Psoas muscle (tissue), 8 donors: ENCODE data around the gene GABRR2. TPM values are rescaled to one million over a fixed set of nuclear protein-coding genes. Genes with fewer than 3 reads are reported as not detected.

Experiments used
- ATAC-seq, 4 donors: fragments of 200-7000 bp; cut with Tn5 transposase; one replicate each; pipeline ENCODE4 v1.9.1; 2020; ENCODE audit warnings: moderate library complexity in 3 of 4, mild to moderate bottlenecking in 2 of 4
- DNase-seq, 2 donors: peaks; one replicate each; pipeline ENCODE4 v3.0.0-alpha.2; 2020
- H3K27ac ChIP-seq: fragments of 200-600 bp; one replicate; pipeline ENCODE4 v1.8.0; 2022
- H3K27me3 ChIP-seq, 3 donors: fragments of 200-600 bp in 1 of 3; one replicate each; pipeline versions ENCODE4 v1.6.1 to v1.8.0; 2013 to 2022; ENCODE audit warnings: low read length in 2 of 3, mild to moderate bottlenecking in 2 of 3, moderate library complexity in 1 of 3; ENCODE audit not compliant: insufficient read depth in 3 of 3
- H3K36me3 ChIP-seq, 2 donors: fragments of 200-600 bp in 1 of 2; one replicate each; pipeline versions ENCODE4 v1.6.1 to v1.8.0; 2013 to 2022; ENCODE audit warnings: low read depth in 1 of 2, mild to moderate bottlenecking in 1 of 2, moderate library complexity in 1 of 2; ENCODE audit not compliant: insufficient read depth in 1 of 2
- H3K4me1 ChIP-seq: fragments of 200-600 bp; one replicate; pipeline ENCODE4 v1.8.0; 2022
- H3K4me3 ChIP-seq: fragments of 200-600 bp; one replicate; pipeline ENCODE4 v1.8.0; 2022; ENCODE audit warnings: mild to moderate bottlenecking
- H3K9me3 ChIP-seq: fragments of 200-600 bp; one replicate; pipeline ENCODE4 v1.8.0; 2022
- WGBS, 3 donors: extraction: QIAGEN DNeasy Blood & Tissue Kit; methylation state at CpG; one replicate each; pipeline versions ENCODE4 v1.1.6 to v1.1.7; 2013; 5-methylcytosine and 5-hydroxymethylcytosine counted together
- intact Hi-C, 2 donors: fragments of 100-400 bp; cut with DNase I; formaldehyde crosslinking; loops; one replicate each; pipeline versions ENCODE4 v1.11.0 to v1.14.2; 2022
- polyA plus RNA-seq, 3 donors: library from polyadenylated mRNA; stranded (reverse); fragments of 200-250 nt; gene quantifications; one replicate each; pipeline ENCODE4 v1.2.3, GENCODE V29; 2013
- total RNA-seq, 4 donors: library from RNA; stranded (reverse); fragmentation: NEBNext Ultra II Directional in 2 of 4; extraction: Animal tissue kit (Norgen Biotek cat#: 25700) in 2 of 4; gene quantifications; one replicate each; pipeline versions ENCODE4 v1.2.1 to v1.2.4, GENCODE V29; 2021 to 2023
- TF ChIP-seq, protein P1 (sequence below): fragments of 200-600 bp; IDR thresholded peaks from one replicate; pipeline ENCODE4 v1.8.0; 2022; ENCODE audit warnings: antibody characterized with exemption
- donor health status: healthy with polysubstance abuse.
- donor health status: DM: no; HTN: no; CAD: no; lungs with moderate emphysema.
- donor health status: Bipolar disorder and iron deficiency.
- donor health status: healthy.
- donor health status: DM: yes; HTN: yes; CAD: no.
- donor health status: DM: no; HTN: no; CAD: no.
- donor health status: DM: no; HTN: no; CAD: no.
- donor health status: DM: yes; HTN: yes; CAD: no.

GABRR2 gene
- total and polyA plus RNA-seq, 7 donors = 0.34 to 4.3 (median 0.71) TPM

DNA sequence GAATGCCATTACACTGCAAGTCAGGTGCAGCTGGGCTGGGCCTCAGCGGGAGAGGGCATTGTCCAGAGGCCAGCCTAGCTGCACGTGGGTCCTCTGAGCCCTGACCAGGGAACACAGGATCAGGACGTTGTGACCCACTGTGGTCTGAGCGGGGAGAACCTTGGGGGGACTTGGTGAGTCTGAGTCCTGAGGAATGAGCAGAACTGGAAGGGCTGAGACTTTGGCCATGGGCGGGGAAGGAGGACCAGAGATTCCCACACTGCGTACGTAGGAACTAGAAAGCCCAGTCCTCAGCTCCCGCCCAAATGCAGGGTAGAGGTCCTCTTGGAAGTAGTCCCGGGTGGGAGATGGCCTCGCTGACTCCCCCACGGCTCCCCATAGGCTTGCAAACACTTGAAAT is 42.5 kb downstream of the GABRR2 start:
- H3K4me3 ChIP-seq = no peak overlapping the region
- no peaks in the 10 kb centered on the region for H3K27me3 ChIP-seq
- no peaks in the 10 kb centered on the region for H3K4me1 ChIP-seq
- ATAC-seq (no peak), DNase-seq (no peak)
- intact Hi-C loops = no loop called here
- no peaks in the 10 kb centered on the region for H3K36me3 ChIP-seq
- no peaks in the 10 kb centered on the region for H3K9me3 ChIP-seq
- TF ChIP-seq, protein P1, sequence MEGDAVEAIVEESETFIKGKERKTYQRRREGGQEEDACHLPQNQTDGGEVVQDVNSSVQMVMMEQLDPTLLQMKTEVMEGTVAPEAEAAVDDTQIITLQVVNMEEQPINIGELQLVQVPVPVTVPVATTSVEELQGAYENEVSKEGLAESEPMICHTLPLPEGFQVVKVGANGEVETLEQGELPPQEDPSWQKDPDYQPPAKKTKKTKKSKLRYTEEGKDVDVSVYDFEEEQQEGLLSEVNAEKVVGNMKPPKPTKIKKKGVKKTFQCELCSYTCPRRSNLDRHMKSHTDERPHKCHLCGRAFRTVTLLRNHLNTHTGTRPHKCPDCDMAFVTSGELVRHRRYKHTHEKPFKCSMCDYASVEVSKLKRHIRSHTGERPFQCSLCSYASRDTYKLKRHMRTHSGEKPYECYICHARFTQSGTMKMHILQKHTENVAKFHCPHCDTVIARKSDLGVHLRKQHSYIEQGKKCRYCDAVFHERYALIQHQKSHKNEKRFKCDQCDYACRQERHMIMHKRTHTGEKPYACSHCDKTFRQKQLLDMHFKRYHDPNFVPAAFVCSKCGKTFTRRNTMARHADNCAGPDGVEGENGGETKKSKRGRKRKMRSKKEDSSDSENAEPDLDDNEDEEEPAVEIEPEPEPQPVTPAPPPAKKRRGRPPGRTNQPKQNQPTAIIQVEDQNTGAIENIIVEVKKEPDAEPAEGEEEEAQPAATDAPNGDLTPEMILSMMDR = no peak
- 80 to 87% (median 87%) methylated on average over 11 of the region's 11 CpGs for WGBS, 3 donors
- no peak overlapping the region for H3K27ac ChIP-seq

GRCh38 chr6:89270951-89271721 is 44.0 kb downstream of the GABRR2 start:
- no peak for ATAC-seq

GRCh38 chr6:89269981-89270380 is 45.1 kb downstream of the GABRR2 start:
- DNase-seq (no peak), ATAC-seq (no peak)
- TF ChIP-seq, protein P1 = no peak
- Histone ChIP-seq H3K9me3 (no peaks in the 10 kb centered on the region), H3K36me3 (no peaks in the 10 kb centered on the region), H3K4me3 (no peak overlapping the region), H3K27ac (no peak overlapping the region), H3K4me1 (no peaks in the 10 kb centered on the region), H3K27me3 (no peaks in the 10 kb centered on the region)
- intact Hi-C loops = no loop called here
- WGBS, 3 donors = 48 to 55% (median 54%) methylated on average over 3 of the region's 3 CpGs

More at GRCh38 chr6:89270951-89271721, 44.0 kb downstream of the GABRR2 start:
- no peak for DNase-seq
- H3K4me1 ChIP-seq = no peaks in the 10 kb centered on the region
- no peak overlapping the region for H3K4me3 ChIP-seq
- 88 to 91% (median 91%) methylated on average over 14 of the region's 14 CpGs for WGBS, 3 donors
- intact Hi-C loops = no loop called here
- no peaks in the 10 kb centered on the region for H3K27me3 ChIP-seq
- no peaks in the 10 kb centered on the region for H3K9me3 ChIP-seq
- H3K36me3 ChIP-seq = no peaks in the 10 kb centered on the region
- TF ChIP-seq, protein P1 = no peak
- H3K27ac ChIP-seq = no peak overlapping the region

DNA sequence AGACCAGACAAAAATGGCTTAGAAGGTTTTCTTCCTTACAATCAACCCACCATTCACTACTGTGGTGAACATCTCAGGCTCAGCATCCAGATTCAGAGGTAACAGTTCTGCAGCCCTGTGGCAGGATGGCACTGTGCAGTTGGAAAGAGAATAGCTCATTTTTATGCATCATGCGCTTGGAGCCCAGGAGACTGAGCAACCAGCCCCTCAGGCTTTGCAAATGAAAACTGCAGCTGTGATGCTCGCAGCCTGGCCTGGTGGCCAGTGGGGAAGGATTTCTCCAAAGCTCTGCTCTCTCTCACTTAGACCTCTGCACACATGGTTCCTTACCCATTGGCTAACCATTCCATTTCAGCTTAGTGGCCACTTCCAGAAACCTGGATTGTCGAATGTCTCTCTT is 45.8 kb downstream of the GABRR2 start:
- DNase-seq = no peak
- no peak overlapping the region for H3K4me3 ChIP-seq
- H3K36me3 ChIP-seq = no peaks in the 10 kb centered on the region
- H3K4me1 ChIP-seq = no peaks in the 10 kb centered on the region
- ATAC-seq = no peak
- TF ChIP-seq, protein P1 = no peak
- 92 to 97% (median 94%) methylated on average over 3 of the region's 3 CpGs for WGBS, 3 donors
- H3K9me3 ChIP-seq = no peaks in the 10 kb centered on the region
- intact Hi-C loops = no loop called here
- no peaks in the 10 kb centered on the region for H3K27me3 ChIP-seq
- no peak overlapping the region for H3K27ac ChIP-seq

- intact Hi-C loops = no loop called here
- ATAC-seq = no peak
- no peak for DNase-seq
- Histone ChIP-seq H3K36me3 (no peaks in the 10 kb centered on the region), H3K27ac (no peak overlapping the region), H3K4me3 (no peak overlapping the region), H3K9me3 (no peaks in the 10 kb centered on the region), H3K27me3 (no peaks in the 10 kb centered on the region), H3K4me1 (no peaks in the 10 kb centered on the region)
- 88 to 91% (median 89%) methylated on average over 7 of the region's 7 CpGs for WGBS, 3 donors
- TF ChIP-seq, protein P1 = no peak
Measured at GRCh38 chr6:89268776-89269175, 46.3 kb downstream of the GABRR2 start.
